NK-92 (cell line): ENCODE results near the gene FTO.

ENCODE experiments used
- DNase-seq: peaks from one replicate; lab custom pipeline; 2025; ENCODE audit not compliant: unreplicated experiment; lab: John Stamatoyannopoulos, UW

Gene FTO

DNA sequence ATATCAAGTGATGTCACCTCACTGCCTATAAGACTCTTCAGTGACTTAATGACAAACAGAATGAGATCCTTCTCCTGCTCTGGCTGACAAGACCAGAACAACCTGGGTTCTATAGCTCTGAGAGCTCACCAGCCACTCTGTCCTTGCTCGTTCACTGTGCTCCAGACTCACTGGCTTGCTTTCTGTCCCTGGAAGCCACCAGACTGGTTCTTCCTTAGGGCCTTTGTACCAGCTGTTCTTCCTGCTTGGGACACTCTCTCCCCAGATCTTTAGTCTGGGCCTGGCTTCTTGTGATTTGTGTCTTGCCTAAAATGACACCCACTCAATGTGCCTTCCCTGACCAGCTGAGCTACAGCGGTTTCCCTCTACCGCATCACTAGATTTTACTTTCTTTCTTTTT is 76.1 kb downstream of the FTO start:
- DNase-seq: no peak

DNA sequence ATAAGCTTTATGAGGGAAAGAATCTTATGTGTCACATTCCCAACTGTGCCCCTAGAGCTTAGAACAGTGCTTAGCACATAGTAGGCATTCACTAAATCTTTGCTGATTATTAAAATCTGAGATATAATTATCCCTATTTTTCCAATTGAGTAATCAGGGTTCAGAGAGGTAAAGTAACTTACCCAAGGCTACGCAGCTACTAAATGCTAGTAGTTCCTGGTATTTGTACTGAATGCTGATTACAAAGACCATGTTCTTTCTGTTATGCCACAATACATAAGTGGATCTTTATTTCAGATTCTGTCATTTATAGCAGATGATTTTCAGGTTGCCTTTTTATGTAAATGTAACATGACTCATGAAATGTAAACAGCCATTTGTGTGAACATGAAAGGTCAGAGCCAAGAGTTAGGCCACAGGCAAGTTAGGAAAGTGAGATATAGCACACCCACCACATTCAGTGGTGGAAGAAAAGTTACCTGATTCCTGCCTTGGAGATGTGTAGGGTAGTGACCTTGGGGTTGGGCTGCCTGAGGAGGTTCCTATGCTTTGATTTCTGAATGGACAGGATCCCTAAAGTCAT is 77.2 kb downstream of the FTO start:
- no peak for DNase-seq

DNA sequence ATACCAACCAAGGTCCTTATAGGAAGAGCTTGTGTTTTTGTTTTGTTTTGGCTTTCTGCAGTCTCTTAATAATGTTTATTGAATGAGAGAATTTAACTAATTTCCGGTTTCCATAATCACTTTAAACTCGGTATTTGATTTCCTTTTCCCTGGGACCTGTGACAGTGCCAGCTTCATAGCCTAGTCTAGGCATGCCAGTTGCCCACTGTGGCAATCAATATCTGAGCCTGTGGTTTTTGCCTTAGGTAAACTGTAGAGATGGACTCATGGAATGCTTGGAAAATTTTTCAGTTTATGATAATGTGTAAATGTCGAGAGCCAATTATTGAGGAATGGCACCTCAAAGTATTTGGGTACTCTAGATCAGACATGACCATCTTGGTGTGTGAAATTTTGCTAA is 78.2 kb downstream of the FTO start:
- no peak for DNase-seq

- no peak for DNase-seq
Measured at GRCh38 chr16:53784291-53784690, 80.3 kb downstream of the FTO start.

- no peak for DNase-seq
Measured at GRCh38 chr16:53785044-53785443, 81.1 kb downstream of the FTO start.

DNA sequence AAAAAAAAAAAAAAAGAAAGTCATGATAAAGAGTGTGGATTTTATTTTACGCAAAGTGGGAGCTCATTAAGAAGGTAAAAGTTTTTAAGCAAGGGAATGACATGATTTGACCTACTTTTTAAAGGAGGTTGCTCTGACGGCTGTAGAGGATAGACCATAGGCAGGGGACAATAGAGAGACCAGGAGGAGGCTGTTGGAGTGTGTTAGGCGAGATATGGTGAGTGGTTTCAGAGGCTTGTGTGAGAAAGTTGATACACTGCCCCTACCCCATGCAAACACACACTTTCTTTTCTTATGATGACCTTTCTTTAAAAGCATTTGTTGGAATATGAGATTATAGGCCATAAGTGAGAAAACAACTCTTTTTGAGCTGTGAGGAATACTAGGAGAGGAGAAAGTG is 82.0 kb downstream of the FTO start:
- no peak for DNase-seq

- DNase-seq: no peak
Measured at GRCh38 chr16:53787423-53787822, 83.5 kb downstream of the FTO start.

DNA sequence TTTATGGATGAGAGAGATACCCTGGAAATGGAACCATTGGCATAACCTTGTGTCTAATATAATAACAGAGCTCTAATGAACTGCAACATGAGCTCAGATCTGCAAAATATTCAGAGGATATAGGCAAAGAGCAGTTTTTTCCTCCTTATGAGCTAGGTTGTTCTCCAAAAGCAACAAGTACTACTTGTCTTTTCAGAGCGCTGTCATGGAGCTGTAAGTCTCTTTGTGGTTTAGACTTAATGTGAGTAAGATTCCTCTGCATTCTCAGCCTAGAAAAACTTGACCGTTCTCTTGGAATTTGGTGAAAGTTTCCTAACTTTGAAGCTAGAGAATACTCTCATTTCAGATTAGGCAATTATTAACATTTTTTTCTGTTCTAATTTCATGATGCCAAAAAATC is 85.2 kb downstream of the FTO start:
- no peak for DNase-seq

GRCh38 chr16:53792161-53792951 is 88.4 kb downstream of the FTO start:
- no peak for DNase-seq

DNA sequence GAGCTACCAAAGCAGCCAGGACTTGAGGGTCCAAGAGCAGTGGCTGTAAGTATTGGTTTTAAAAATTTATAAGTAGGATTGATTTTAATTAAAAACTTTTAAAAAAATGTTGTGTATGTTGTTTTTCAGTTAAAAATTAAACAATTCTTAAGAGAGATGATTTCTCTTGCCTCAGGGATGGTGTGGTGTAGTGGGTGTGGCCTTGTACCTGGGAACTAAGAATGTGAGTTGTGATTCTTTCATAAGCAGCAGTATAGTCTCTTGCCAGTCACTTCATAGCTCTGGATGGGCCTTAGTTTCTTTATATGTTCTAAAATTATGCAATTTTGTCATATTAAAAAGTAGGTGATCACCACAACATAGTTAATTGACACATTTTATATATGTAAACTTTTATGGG is 99.5 kb downstream of the FTO start:
- no peak for DNase-seq

DNA sequence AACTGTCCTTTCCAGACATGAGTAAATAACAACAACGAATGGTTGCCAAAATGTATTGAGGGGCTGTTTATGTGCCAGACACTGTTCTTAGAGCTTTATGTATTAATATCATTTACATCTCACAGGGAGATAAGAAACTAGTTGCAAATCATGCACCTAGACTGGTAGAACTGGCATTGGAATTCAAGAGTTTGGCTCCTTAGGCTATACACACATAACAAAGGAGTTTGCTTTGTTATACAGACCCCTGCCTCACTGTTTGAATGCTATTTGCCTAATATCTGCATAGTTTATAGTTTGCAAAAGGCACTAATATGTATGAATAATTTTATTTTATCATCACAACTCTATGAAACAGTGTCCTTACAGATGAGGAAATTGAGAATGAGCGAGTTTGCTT is 100.0 kb downstream of the FTO start:
- DNase-seq: no peak

GRCh38 chr16:53804467-53804866 is 100.5 kb downstream of the FTO start:
- DNase-seq: no peak

- DNase-seq: no peak
Measured at GRCh38 chr16:53805113-53805512, 101.2 kb downstream of the FTO start.

DNA sequence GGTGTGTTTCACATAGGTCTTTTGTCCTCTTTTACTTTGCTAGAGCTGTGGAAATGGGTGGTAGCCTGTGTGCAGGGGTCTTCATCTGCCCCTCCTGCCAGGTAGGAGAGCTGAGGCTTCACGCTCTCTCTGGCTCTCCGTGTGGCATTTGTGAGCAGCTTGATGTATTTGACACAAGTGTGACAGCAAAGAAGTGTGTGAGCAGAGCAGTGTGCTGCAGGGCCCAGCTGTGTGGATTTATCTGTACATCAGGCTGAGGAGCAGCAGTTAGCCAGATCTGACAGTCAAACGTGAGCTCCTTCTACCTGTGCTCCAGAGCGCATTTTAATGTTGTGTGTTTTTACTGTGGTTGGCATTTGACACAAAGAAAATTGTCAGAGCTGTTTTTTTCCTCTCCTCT is 101.8 kb downstream of the FTO start:
- DNase-seq: no peak

GRCh38 chr16:53809088-53809932 is 105.4 kb downstream of the FTO start:
- DNase-seq: no peak

GRCh38 chr16:53812914-53813313 is 109.0 kb downstream of the FTO start:
- no peak for DNase-seq

DNA sequence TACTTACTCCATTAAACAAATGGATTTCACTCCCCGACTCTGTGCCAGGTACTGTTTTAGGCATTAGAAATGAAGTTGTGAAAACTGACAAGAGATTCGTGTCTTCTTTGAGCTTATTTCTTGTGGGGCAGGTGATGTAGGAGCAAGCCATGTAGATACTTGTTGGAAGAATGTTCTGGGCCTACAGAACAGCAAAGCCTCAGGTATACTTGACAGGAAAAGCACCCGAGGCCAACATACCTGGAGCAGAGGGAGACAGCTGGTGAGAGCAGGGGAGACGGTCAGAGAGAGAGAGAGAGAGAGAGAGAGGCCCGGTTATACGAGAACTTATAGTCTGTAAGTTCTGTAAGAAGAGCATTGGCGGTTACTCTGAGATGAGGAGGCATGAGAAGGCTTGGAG is 110.8 kb downstream of the FTO start:
- no peak for DNase-seq

DNA sequence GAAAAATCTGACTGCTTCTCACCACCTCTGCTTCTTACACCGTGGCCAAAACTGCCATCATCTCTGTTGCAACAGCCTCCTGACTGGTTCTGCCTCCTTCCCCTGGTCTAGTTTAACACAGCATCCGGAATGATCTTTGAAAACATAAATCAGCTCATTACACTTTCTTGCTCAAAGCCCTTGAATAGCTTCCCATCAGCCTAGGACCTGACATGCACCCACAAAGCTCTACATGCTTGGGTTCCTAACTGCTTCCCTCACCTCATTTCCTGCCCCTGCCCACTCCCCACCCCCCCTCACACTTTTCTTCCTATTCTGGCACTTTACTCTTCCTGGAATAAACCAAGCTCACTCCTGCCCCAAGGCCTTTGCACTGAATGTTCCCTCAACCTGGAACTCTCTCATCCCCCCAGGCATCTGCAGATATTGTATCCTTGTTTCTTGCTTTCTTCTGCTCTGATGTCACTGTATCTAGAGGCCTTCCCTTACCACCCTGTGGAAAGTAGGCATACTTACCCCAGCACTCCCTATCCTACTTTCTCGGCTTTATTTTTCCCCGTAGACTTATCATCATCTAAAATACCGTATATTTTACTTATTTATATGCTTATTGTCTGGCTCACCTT is 112.4 kb downstream of the FTO start:
- no peak for DNase-seq

DNA sequence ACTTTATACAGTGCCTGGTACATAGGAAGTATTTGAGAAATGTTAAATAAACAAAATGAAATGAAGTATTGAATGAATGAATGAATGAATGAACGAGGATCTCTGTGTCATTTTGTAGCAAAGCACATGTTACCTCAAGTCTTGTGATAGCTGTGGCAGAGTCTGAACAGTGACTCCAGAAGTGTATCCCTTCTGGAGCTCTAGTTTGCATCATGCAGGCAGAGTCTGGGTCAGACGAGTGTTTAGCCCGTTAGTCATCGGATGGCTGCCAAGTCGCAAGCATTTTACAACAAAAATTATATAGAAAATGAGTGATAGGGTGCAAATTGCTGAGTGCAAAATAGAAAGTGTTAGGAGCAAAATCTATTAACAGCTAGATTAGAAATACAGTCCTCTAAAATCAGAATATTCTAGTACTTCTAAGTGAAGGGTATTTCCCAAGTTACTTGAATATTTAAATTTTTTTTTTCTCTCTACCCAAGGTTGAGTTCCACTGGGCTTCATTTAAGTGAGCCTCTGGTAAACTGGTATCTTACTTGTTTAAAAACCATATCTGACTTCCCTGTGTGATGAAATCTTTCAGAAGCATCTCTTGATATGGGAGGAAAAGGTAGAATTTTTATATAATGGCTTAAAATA is 113.3 kb downstream of the FTO start:
- no peak for DNase-seq

DNA sequence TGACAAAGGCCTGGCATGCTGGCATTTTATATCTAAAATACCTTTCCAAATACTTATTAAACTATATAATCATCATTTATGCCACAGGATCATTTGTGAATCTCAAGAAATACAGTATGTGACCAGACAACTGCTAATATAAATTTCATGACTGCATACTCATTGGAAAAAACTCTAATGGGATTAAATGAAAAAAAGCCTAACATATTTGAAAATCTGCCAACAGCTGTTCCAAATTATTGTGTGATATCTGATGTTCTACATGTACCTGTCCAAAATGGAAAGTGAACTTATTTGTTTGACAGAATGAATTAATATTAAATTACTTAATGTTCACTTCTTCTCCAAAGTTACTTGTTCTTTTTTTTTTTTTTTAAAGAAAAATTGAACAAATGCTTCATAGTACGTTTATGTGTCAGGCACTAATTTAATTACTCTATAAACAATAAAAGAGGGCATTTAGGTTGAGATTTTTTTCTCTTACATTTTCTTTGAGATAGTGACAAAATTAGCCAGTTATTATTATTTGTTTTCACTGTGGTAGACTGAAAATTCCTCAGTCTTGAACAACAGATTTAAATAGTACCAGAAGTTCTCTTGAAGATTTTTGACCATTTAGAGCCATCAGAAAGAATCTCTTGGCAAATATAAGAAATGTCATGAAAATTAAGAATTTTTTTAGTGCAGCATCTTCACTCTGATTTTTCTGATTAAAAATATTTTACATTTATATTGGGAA is 114.0 kb downstream of the FTO start:
- no peak for DNase-seq
